HG03520 (cell line): ENCODE data around the gene CAMK2N1.

ENCODE experiments used
- ATAC-seq: cut with Tn5 transposase; IDR thresholded peaks from one replicate; pipeline ENCODE4 v1.9.1; 2021; ENCODE audit warnings: mild to moderate bottlenecking, moderate library complexity; ENCODE audit not compliant: unreplicated experiment

The CAMK2N1 gene

DNA sequence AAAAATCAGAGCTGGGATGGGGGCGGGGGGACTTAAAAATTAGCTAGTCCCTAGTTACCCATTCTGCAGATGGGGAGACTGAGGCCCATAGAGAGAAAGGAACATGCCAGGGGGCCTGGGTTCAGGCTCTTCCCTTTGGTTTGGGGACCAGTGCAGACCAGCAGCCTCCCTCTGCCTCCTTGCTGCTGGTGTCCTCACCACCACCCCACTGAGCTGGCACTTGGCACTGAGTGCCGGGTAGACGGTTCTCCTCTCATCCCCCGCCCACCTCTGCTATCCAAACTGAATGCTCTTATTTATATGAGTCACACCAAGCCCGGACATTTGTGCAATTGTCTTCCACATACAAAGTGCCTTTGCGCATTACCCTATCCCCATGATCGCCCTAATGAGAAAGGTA is 39.2 kb downstream of the CAMK2N1 start:
- no peak for ATAC-seq

DNA sequence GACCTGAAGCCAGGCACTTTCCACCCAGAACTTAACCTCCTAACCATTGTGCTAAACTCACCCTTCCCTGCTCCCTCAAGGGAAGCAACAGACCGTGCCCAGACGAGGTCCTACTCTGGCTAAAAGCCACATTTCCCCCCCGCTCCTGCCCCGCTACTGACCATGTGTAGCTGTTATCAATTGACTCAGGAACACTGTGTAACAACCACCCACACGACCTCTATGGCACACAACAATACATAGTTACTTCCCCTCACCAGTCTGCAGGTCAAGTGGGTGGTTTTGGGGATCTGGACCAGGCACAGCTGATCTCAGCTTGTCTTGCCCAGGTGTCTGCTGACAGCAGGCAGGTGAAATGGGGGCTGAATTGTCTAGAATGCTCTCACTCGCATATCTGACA is 40.1 kb downstream of the CAMK2N1 start:
- ATAC-seq, result no peak

DNA sequence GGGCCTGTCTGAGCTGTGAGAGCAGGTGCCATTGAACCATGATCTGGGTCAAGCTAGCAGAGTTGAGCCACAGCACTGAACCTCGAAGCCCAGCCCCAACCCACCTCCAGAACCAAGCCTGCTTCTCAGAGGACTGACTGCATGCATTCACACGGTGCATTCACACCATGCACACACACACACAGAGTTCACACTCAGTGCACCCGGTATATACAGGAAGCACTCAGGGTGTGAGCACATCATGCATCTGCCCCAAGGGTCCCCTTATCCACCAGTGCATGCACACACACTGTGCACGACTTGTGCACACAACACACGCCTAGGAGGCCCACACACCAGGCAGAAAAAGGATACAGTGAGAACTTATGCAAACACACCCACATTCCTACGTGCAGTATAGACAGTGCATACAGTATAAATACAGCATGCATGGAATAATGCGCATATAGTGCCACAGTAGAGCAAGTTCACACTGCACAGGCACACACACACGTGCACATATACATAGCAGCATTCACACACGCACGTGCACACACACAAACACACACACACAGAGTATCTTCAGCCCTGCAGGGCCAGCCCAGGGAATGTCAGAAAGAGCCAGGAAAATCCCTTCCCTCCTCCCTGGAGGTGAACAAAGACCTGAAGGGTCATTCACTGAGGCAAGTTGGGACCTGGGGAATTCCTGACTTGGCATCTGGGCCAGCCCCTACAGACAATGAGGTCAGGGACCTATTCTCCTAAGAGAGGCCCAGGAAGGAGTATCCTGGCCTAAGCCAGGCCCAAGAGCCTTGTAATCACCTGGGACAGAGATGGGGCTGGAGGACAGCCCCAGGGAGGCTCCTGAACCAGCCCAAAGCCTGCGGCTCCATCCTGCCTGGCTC is 42.1 kb downstream of the CAMK2N1 start:
- no peak for ATAC-seq

GRCh38 chr1:20442920-20443625 is 42.9 kb downstream of the CAMK2N1 start:
- no peak for ATAC-seq

DNA sequence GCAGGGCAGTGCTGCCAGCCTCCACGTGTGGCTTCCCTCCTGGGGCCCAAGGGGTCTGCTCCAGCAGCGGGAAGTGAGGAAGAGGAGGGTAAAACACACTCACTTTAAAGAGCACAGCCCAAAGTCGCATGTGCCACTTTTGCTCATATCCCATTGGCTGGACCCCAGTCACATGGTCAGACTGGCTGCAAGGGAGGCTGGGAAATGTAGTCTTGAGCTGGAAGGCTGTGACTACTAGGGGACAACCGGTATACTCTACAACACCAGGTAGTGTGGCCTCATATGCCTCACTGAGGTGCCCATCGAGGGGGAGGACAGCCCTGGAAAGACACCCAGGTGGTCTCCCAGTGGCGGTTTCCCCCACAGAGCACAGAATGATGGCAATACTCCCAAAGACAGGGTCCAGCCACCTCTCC is 45.2 kb downstream of the CAMK2N1 start:
- ATAC-seq, result no peak

DNA sequence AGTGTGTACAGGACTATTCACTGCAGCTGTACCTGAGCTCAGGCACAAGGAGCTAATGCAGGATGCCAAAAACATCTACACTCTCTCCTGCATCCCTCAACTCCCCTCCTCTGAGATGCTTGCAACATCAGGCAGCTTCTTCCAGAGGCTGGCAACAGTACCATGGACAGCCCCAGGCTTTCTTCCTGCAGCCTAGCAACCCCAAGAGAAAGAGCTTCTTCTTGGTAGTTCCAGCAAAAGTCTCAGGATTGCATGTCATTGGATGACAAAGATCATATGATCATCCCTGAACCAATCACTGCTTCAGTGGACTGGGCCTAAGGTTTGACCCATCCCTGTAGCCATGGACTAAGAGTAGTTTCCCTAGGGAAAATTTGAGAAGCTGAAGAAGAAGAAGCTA is 46.7 kb downstream of the CAMK2N1 start:
- no peak for ATAC-seq

DNA sequence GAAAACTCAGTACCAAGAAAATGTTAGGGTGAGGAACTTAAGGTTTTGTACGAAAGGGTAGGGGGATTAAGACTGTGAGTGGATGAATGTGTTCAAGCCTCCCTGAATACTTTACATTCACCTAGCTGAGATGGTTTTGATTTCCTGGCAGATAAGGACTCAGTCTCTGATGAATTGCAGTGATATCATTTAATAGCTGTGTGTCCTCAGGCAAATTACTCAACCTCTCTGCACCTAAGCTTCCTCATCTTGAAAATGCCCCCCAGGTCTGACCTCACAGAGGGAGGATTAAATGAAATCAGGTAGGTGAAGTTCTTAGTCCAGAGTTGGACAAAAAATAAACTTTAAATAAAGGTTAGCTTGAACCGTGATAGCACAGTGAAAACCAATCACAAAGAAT is 48.4 kb downstream of the CAMK2N1 start:
- ATAC-seq, result no peak

DNA sequence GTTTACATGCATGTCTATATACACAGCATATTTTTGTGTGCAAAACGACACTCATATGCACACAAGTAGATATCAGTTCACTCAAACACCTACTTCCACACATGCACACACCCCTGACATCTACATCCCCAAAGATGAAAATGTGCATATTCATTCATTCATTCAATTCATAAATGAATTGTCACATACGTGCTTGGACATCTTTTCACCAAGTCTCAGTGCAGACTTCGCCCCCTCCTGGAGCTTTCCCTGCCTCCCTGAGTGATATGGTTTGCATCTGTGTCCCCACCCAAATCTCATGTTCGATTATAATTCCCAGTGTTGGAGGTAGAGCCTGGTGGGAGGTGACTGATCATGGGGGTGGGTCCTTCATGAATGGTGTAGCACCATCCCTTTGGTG is 53.1 kb downstream of the CAMK2N1 start:
- ATAC-seq, result no peak
